ENCODE results near the gene TXNDC5.

- TF ChIP-seq CTCF (IDR thresholded peaks at IDR 0.05), result no peak
- TF ChIP-seq RCOR1 (IDR thresholded peaks at IDR 0.05; ENCODE audit: low read depth, low read length), result no peak
- TF ChIP-seq KDM1A (IDR thresholded peaks at IDR 0.05; ENCODE audit: low read depth), result no peak
- TF ChIP-seq POLR2A (IDR thresholded peaks at IDR 0.05; ENCODE audit: low read length), result no peak
- TF ChIP-seq MAZ (IDR thresholded peaks at IDR 0.05; ENCODE audit: borderline replicate concordance, low read depth, low read length), result no peak
- TF ChIP-seq ZC3H11A (IDR thresholded peaks at IDR 0.05), result no peak
Measured at GRCh38 chr6:7883381-7883780, 27.2 kb downstream of the TXNDC5 start.

All from A549 (cell line).